Endothelial cell of umbilical vein (primary cell): ENCODE results near the gene ZBTB46. TPM values are rescaled to one million over a fixed set of nuclear protein-coding genes. Genes with fewer than 3 reads are reported as not detected.
"Not testable (repeated sequence)": the region's sequence is repeated elsewhere in the genome, so short reads cannot be mapped to it uniquely, and the experiment has no call there.

Source experiments
- BruUV-seq: library from RNA; stranded (reverse); fragments of 400-500 nt; replicated peaks from 2 replicates; lab custom pipeline; 2021; lab: Mats Ljungman, UMichigan
- CTCF ChIA-PET: fragments of 300-600, 350-600 bp; sonication (Branson Sonifier 250); formaldehyde crosslinking; loops from one replicate; lab custom pipeline; 2021; ENCODE audit warnings: antibody characterized with exemption, inconsistent platforms; lab: Charles Lee
- POLR2A ChIA-PET: fragments of 300-600, 350-600 bp; sonication (Branson Sonifier 250); formaldehyde crosslinking; loops from one replicate; lab custom pipeline; 2021; ENCODE audit warnings: antibody characterized with exemption, inconsistent platforms; lab: Charles Lee
- DNase-seq: peaks from one replicate; pipeline ENCODE4 v3.0.0-alpha.2; 2011; ENCODE audit warnings: low read depth, low spot score
- FAIRE-seq: peaks from 2 replicates; lab custom pipeline; 2011; peaks lifted over from hg19 to GRCh38; lab: Jason Lieb, UNC
- H2AFZ ChIP-seq: 2 replicates; pipeline ENCODE4 v1.6.0; 2012; ENCODE audit warnings: low read depth, low read length, control low read depth, inconsistent platforms
- H3K27ac ChIP-seq: 2 replicates; pipeline ENCODE4 v1.5.1; 2011; ENCODE audit warnings: low read depth, mild to moderate bottlenecking, control low read depth, low read length, moderate library complexity; ENCODE audit not compliant: insufficient read depth
- H3K27me3 ChIP-seq, 2 experiments: 2 replicates each; pipeline versions ENCODE4 v1.6.0 to v1.6.1; 2011; ENCODE audit warnings: low read length in 2 of 2, mixed read lengths in 1 of 2; ENCODE audit not compliant: control insufficient read depth in 2 of 2, insufficient read depth in 2 of 2
- H3K36me3 ChIP-seq, 2 experiments: 2 replicates in 1 of 2; 3 replicates in 1 of 2; pipeline ENCODE4 v1.5.1; 2011; ENCODE audit warnings: low read length in 2 of 2, mild to moderate bottlenecking in 1 of 2, moderate library complexity in 1 of 2; ENCODE audit not compliant: control insufficient read depth in 2 of 2, insufficient read depth in 2 of 2; ENCODE audit errors: extremely low read depth in 1 of 2
- H3K4me1 ChIP-seq: 3 replicates; pipeline ENCODE4 v1.5.1; 2011; ENCODE audit warnings: mild to moderate bottlenecking, low read length; ENCODE audit not compliant: control insufficient read depth, insufficient read depth; ENCODE audit errors: extremely low read depth
- H3K4me2 ChIP-seq: 2 replicates; pipeline ENCODE4 v1.6.1; 2011; ENCODE audit warnings: low read length, control low read depth, mixed read lengths; ENCODE audit not compliant: insufficient read depth
- H3K4me3 ChIP-seq, 3 experiments: fragments of 200-600 bp in 1 of 3; sonication (generic), shearing (Covaris generic) in 1 of 3; replicated peaks in 1 of 3; 2 replicates each; pipeline ENCODE4 v1.5.1; 2011 to 2016; ENCODE audit warnings: control low read depth in 3 of 3, low read length in 3 of 3, mild to moderate bottlenecking in 2 of 3, inconsistent platforms in 1 of 3, low read depth in 1 of 3, moderate library complexity in 1 of 3; ENCODE audit not compliant: insufficient read depth in 1 of 3
- H3K79me2 ChIP-seq: 2 replicates; pipeline ENCODE4 v1.6.0; 2012; ENCODE audit warnings: low read length, inconsistent platforms; ENCODE audit not compliant: control insufficient read depth, insufficient read depth
- H3K9ac ChIP-seq: replicated peaks from 2 replicates; pipeline ENCODE3; 2011; ENCODE audit warnings: low read length, control low read depth; ENCODE audit not compliant: insufficient read depth; ENCODE audit errors: extremely low read depth
- H3K9me1 ChIP-seq: replicated peaks from 3 replicates; pipeline ENCODE4 v1.6.0; 2011; ENCODE audit warnings: mild to moderate bottlenecking, low read length; ENCODE audit not compliant: control insufficient read depth, insufficient read depth; ENCODE audit errors: extremely low read depth
- H3K9me3 ChIP-seq: replicated peaks from 2 replicates; pipeline ENCODE4 v1.5.1; 2012; ENCODE audit warnings: low read length, inconsistent platforms; ENCODE audit not compliant: control insufficient read depth, insufficient read depth
- H4K20me1 ChIP-seq: replicated peaks from 2 replicates; pipeline ENCODE3; 2011; ENCODE audit warnings: mild to moderate bottlenecking, low read length; ENCODE audit not compliant: control insufficient read depth, insufficient read depth; ENCODE audit errors: extremely low read depth
- dilution Hi-C: fragments of 300-500 bp; cut with MboI; formaldehyde crosslinking; loops from one replicate; pipeline ENCODE4 v1.15.0; 2019; ENCODE audit warnings: low sequenced_read_pairs; ENCODE audit not compliant: extremely low pct_ligation_motif_present
- intact Hi-C: fragments of 100-400 bp; cut with micrococcal nuclease; formaldehyde crosslinking; loops from one replicate; pipeline ENCODE4 v1.10.0; 2022
- polyA plus RNA-seq, 4 experiments: library from polyadenylated mRNA; depleted of rRNA in 3 of 4; stranded (reverse) in 3 of 4; unstranded in 1 of 4; fragments of >200 nt; gene quantifications; 2 replicates each; pipeline versions ENCODE4 v1.2.1 to v1.2.3, GENCODE V29; 2011 to 2012; ENCODE audit warnings: missing spikeins in 1 of 4
- total RNA-seq: library from RNA; stranded (reverse); gene quantifications from 2 replicates; pipeline ENCODE4 v1.2.3, GENCODE V29; 2021

ZBTB46 gene
- total and polyA plus RNA-seq, 2 donors (not counting 3 experiments of a cell fraction or from before 2014, with no cell fraction given), result 1.3 to 7.1 TPM

DNA sequence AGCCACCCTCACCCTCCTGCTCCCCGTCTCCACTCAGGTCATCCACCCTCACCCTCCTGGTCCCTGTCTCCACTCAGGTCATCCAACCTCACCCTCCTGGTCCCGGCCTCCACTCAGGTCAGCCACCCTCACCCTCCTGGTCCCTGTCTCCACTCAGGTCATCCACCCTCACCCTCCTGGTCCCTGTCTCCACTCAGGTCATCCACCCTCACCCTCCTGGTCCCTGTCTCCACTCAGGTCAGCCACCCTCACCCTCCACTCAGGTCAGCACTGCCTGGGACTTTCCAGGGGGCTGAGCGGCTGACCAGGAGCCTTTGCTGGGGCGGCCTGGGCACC lies 22.6 kb upstream of the ZBTB46 start:
- H3K27me3 ChIP-seq, H3K4me3 ChIP-seq, H3K9ac ChIP-seq, H3K4me2 ChIP-seq, POLR2A ChIA-PET, H3K9me3 ChIP-seq, dilution Hi-C loops, H3K27ac ChIP-seq, BruUV-seq, H3K9me1 ChIP-seq, FAIRE-seq, H3K36me3 ChIP-seq, H3K79me2 ChIP-seq, DNase-seq, H2AFZ ChIP-seq, intact Hi-C loops, H4K20me1 ChIP-seq: not testable (repeated sequence)
- CTCF ChIA-PET, result interaction anchor here (1.1 to 3.4 kb wide), 2 partner anchors 11 to 68 kb away, joined by 3 to 12 read pairs; no protein-coding TSS in a partner anchor
- peaks cover 16% of the 10 kb centered on the region for H3K4me1 ChIP-seq

DNA sequence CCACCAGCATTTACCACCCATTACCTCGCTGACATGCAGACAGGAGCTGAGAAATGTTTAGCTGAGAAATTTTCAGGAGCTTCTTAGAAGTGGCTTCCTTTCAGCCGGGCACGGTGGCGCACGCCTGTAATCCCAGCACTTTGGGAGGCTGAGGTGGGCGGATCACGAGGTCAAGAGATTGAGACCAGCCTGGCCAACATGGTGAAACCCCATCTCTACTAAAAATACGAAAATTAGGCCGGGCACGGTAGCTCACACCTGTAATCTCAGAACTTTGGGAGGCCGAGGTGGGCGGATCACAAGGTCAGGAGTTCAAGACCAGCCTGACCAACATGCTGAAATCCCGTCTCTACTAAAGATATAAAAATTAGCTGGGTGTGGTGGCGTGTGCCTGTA lies 20.5 kb upstream of the ZBTB46 start:
- H3K79me2 ChIP-seq, H3K27me3 ChIP-seq, H4K20me1 ChIP-seq, dilution Hi-C loops, BruUV-seq, H3K4me3 ChIP-seq, H3K4me2 ChIP-seq, H3K9me3 ChIP-seq, H3K36me3 ChIP-seq, FAIRE-seq, POLR2A ChIA-PET, H3K9ac ChIP-seq, H2AFZ ChIP-seq, DNase-seq, intact Hi-C loops, H3K27ac ChIP-seq, H3K9me1 ChIP-seq: not testable (repeated sequence)
- H3K4me1 ChIP-seq, result peaks cover 25% of the 10 kb centered on the region
- CTCF ChIA-PET, result interaction anchor here (1.6 kb wide), 1 partner anchor 13 kb away, joined by 4 read pairs; no protein-coding TSS in a partner anchor
